GM18517 (cell line): Measurements from ENCODE around the gene ABCA4.

Experiments used
- ATAC-seq: cut with Tn5 transposase; IDR thresholded peaks from one replicate; pipeline ENCODE4 v1.9.1; 2021; ENCODE audit warnings: mild to moderate bottlenecking, moderate library complexity; ENCODE audit not compliant: unreplicated experiment

The ABCA4 gene

DNA sequence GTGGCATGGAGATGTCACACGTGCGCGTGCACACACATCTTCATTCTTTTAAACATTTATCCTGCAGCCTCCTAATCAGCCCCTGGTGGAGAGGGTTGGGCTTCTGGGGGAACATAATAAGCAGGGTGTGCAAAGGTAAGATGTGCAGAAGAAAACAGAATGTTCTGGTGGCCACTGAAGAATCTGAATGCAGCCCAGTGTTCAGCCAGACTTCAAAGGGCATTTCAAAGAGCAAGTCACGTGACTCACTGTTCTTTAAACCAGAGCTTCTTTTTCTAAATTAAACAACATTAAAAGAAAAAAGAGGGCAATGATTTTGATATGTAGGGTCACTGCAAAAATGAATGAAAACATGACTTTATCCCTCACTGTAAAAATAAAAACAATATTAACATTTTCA is 89.8 kb downstream of the ABCA4 start:
- no peak for ATAC-seq

DNA sequence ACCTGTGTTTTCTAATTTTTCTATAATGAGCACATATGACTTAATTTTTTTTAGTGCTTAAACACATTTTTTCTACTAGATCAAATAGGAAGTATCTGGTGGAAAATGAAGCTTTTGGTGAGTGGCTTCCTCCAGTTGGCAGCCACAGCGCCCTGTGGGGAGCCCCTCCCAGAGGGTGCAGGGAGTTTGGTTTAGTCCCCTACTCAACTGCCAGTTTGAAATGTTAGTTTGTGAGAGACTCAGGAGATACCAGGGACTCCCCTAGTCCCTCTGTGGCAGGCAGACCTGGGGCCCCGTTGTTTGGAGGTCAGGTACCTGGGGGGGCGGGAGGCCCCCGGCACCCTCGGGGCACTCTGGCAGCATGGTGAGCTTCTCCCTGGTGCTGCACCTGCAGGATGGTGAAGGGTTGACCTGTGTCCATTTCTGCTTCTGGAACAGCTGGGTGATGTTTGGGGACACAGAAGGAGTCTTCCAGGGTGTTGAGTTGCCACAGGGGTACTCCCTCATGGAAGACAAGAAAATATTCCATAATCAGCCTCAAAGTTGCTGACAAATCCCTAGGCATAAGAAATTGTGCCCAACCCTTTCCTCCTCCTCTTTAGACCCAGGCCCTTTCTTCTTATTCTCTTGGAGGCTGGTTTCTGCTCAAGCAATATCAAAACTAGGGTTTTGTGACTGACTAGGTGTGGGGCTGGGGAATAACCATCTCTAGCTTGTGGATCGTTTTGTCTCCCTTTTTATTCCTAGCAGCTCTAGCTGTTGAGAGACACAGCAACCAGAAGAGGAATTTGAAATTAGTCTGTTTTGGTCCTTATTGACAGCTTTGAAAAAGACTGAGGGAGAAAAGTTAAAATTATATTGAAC is 91.6 kb downstream of the ABCA4 start:
- ATAC-seq = no peak

GRCh38 chr1:94027721-94028515 is 93.0 kb downstream of the ABCA4 start:
- no peak for ATAC-seq

DNA sequence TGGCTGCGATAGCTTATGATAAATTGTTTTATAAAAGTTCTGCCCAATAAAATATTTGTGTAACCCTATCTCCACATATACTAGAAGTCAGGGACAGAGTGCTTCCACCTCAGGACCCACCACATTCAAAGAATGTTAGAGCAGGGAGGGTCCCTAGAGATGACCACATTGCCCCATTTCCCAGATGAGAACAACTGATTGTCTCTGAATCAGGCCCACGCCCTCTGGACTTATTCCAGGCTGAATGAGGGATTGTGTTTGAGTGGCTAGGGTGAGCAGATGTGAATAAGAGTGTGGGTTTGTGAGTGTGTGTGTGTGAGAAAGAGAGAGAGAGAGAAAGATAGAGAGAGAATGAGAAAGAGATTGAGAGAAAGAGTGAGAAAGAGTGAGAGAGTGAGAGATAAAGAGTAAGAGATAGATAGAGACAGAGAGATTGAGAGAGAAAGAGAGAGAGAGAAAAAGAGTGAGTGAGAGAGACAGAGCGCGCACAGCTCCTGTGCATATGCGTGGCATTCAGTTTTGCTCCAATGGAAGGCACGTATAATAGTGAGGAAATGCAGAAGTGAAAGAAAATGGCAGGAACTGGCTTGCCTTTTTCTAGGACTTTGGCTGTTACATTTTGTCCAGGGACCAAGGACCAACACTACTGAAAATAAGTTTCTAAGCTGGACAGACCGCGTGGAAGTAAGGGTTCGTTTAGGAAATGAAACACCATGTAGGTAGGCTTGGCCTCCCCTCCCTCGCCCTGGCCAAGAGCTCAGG is 94.1 kb downstream of the ABCA4 start:
- no peak for ATAC-seq

- ATAC-seq = no peak
Observed at GRCh38 chr1:94025383-94026340, 95.3 kb downstream of the ABCA4 start.

DNA sequence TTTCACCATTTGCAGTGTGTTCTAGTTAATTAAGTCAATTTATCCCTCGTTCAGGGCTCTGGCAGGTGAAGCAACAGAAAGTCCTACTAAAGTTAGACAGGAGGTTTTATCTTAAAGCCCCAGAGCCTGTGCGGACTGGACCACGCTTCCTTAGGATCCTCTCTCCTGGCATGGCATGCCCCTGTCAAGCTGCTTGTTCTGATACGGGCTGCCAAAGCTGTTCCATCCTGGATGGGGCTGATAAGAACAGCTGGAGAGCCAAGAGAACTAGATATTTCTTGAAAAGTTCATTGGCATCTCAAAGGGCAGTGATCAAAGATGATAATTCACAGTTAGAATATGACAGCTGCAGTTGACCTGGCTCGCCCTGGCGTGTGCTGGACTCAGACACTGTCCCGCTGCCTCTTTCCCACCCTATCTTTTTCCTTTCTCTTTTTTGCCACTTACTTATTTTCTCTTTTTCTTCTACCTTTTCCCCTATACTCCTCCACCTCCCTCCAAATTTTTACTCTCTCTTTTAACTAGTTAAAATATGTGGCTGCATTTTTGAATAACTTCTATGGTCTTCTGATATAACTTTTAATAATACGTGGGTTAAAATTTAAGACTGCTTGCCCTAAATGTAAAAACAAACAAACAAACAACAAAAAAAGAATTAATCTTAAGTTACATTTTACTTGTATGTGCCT is 96.7 kb downstream of the ABCA4 start:
- no peak for ATAC-seq

- no peak for ATAC-seq
Observed at GRCh38 chr1:94022471-94023189, 98.3 kb downstream of the ABCA4 start.

DNA sequence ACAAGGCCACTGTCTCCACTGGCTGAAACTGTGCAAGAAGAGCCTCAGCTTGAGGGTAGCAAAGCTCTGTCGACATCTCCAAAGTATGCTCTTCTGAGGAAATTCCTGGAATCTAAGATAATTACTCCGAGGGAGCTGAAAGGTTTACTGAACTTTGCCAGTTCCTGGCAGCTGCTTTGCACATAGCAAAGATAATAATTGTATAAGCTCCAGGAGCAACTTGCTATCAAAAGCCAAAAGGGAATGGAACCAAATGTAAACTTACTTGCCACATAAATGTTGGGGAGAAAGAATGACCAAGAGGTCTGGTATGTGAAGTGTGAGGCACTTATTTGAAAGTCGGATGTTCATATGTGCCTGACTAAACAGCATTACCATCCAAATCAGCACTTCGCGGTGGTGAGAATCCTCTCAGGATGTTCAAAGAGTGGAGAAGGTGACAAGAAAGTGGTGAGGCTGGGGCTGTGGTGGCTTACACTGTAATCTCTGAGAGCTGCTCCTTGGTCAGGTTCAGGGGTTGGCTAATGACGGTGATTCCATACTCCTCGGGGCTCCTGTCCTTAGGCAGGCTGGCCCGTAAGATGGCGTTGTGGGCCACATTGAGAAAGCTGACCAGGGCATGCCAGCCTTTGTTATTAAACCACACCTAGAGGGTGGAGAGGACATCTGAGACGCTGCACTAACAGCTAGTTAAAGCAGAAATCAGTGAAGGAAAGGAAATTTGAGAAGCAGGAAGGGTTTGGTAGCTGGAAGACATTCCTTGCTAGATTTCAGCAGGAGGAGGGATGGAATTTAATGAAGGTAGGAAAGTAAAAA is 100.0 kb downstream of the ABCA4 start:
- no peak for ATAC-seq

GRCh38 chr1:94019327-94019726 is 101.6 kb downstream of the ABCA4 start:
- ATAC-seq = no peak

- no peak for ATAC-seq
Observed at GRCh38 chr1:94017155-94017829, 103.7 kb downstream of the ABCA4 start.

- no peak for ATAC-seq
Observed at GRCh38 chr1:94015489-94015817, 105.5 kb downstream of the ABCA4 start.

GRCh38 chr1:94014635-94015488 is 106.1 kb downstream of the ABCA4 start:
- ATAC-seq = no peak

DNA sequence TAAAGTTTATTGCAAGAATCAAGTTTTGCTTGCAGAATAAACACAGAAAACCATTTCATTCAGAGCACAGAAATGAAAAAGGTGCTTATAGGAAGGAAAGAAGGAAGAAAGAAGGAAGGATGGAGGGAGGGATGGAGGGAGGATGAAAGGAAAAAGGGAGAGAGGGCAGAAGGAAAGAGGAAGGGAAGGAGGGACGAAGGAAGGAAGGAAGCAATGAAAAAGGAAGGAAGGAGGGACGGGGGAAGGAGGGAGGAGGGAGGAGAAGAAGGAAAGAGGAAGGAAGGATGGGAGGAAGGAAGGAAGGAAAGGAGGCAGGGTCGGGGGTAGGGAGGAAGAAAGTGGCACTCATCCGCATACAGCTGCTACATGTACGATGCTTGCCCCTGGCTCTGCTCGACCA is 106.9 kb downstream of the ABCA4 start:
- no peak for ATAC-seq

- no peak for ATAC-seq
Observed at GRCh38 chr1:94013367-94013878, 107.5 kb downstream of the ABCA4 start.

- no peak for ATAC-seq
Observed at GRCh38 chr1:94012708-94013366, 108.1 kb downstream of the ABCA4 start.
